ENCODE results near the gene CD48.
"Not testable (repeated sequence)": the region's sequence is repeated elsewhere in the genome, so short reads cannot be mapped to it uniquely, and the experiment has no call there.

CD48 gene

DNA sequence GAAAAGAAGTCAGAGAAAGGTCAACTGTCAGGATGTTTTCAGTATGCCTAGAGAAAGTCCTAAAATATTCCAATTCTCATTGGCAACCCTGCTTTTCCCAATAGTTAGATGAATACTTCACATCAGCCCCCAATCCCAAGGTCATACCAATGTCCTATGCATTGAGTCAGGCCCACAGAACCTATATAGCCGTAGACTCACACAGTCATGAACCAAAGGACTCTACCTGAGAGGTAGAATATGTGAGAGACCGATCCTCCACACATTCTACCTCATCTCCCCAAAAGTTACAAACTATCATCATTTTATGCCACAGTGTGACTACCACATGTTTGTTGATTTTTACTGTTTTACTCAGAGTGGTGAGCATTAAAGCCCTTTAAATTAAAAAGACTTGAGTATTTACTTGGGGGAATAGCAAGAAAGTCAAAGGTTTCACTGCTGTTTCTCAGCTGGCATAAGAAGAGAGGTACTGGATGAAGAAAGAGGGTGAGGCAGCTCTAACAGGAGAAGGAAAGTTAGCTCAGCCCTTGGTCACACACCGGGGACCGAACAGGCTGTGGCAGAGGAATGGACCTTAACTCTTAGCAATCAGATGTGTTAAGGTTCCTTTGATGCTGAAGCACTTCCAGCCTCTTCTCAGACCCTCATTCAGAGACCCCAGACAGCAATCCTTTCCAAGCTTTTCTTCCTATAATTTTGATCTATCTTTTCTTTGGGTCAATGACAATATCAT, 937 bp downstream of the CD48 start:
- no peak for DNase-seq

DNA sequence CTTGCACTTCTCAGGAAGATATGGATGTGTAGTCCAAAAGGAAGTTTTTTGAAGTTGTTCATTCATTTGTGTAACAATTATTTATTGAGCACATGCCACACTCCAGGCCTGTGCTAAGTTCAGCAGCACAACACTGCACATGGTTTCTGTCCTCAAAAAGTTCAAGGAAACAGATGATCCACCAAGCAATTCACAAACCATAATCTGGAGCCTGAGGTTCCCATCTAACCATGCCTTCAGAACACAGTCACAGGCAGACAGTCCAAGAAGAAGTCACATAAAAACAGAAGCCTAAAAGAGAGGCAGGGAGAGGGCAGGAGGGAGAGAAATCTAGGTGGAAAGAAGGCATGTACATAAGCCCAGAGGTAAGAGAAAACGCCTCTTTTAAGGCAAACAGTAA, 1.9 kb downstream of the CD48 start:
- no peak for DNase-seq

GRCh38 chr1:160708801-160709200, 2.8 kb downstream of the CD48 start:
- no peak for DNase-seq

- no peak for DNase-seq
Measured at GRCh38 chr1:160708118-160708517, 3.5 kb downstream of the CD48 start.

DNA sequence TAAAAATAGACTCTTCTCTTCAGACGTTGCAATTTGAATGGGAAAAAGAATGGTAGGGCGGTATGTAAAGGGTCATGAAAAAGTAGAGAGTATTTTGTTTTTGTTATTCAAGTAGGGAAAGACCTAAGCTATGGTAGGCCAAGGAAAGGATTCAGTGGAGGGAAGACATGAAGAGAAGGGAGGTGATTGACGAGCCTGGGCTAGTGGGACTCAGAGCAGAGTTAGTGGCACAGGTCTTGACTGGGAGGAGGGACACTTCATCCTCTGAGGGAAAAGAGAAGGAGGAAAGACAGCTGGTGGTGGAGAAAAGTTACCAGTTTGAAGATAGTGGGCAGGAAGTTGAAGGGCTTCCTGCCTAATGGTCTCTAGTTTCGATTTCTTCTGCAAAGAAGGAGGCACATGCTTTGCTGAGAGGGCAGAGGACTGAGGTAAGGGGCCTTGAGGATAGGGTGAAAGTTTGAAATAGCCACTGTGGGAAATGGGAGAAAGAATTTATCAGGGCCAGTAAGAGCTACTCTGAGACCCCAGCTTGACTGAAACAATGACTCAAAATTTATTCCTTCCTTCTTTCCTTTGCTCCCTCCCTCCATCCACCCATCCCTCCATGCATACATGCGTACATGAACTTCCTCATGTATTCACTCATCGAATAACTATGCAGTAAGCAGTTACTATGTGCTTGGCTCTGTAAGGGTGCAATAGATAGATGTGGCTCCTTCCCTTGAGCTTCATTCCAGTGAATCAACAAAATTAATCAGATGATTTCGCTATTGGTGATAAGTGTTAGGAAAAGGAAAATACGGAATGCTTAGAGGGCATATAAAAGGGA, 4.2 kb downstream of the CD48 start:
- DNase-seq = no peak

DNA sequence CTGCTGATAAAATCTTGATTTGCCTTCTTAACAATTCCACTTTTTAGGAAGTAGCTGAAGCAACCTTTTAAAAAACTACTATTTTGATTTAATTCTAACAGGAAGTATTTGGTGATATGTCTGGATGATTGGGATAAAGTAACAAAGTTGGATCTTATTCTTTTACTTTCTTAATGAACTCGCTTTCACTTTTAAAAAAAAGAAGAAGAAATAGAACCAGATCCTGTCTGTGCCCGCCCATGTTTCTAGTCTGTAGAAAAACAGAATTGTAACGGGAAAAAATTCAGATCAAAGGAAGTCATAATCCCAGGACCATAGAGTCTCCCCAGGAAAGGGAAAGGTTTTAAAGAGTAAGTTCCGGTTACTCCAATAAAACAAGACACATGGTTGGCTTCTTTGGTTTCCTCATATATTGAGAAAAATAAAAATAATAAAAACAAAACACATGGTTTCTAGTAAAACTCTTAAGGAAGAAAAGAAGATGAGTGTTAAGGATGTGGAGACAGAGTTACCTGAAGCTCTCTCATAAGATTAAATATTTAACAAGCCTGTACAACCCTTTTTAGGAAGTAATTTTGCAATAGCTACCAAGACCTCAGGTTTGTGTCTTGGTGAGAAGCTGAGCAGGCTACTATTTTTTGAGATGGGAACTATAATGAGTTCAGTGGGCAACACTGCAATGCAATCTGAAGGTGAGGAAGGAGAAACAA, 4.9 kb downstream of the CD48 start:
- no peak for DNase-seq

DNA sequence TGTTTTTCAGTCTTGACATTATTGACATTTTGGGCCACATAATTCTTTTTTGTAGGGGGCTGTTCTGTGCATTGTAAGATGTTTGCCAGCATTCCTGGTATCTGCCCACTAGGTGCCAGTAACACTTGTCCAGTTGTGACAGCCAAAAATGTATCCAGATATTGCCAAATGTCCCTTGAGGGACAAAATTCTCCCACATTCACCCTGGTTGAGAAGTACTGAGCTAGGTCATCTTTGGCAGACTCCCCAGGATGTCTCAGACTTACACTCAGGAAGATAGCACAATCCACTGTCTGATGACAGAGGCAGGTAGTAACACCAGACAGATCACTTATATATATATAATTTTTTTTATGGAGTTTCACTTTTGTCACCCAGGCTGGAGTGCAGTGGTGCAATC, 5.9 kb downstream of the CD48 start:
- no peak for DNase-seq

GRCh38 chr1:160705212-160705621, 6.4 kb downstream of the CD48 start:
- not testable (repeated sequence) for DNase-seq

- DNase-seq = no peak
Measured at GRCh38 chr1:160704250-160704649, 7.4 kb downstream of the CD48 start.

- DNase-seq = no peak
Measured at GRCh38 chr1:160702100-160702499, 9.5 kb downstream of the CD48 start.

- peak; percentile 39 for DNase-seq
Measured at GRCh38 chr1:160692390-160692789, 19.2 kb downstream of the CD48 start.

- DNase-seq = no peak
Measured at GRCh38 chr1:160685266-160685665, 26.4 kb downstream of the CD48 start.

GRCh38 chr1:160682983-160683865, 28.4 kb downstream of the CD48 start:
- DNase-seq = no peak

DNA sequence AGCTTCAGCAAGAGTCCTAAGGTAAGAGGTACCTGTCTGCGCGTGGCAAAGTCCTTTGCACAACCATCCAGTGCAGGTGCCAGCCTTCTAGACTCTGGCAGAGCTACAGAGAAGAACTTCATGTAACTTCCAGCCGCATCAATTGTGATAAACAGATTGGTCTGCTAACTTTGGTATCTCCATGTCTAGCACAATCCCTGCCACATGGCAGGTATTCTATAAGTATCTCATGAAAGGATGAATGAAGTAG, 29.8 kb downstream of the CD48 start:
- no peak for DNase-seq

GRCh38 chr1:160681066-160681890, 30.3 kb downstream of the CD48 start:
- DNase-seq = peak; percentile 58

DNA sequence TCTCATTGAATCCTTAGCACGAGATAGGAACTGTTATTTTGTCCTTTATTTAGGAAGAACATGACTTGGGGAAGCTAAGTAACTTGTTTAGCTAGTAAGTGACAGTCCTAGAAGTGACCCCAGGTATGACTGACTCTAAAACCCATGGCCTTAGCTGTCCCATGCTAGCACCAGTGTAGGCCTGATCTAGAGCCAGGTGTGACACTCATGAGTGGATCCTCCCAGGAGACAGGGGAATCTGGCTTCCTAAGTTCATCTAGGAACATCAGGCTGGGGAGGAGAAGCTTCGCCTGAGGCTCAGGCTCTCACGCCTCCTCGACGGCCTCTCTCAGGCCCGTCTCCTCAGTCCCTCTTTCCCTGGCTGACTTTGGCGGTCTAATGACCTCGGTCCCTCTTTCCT, 31.2 kb downstream of the CD48 start:
- DNase-seq = no peak

DNA sequence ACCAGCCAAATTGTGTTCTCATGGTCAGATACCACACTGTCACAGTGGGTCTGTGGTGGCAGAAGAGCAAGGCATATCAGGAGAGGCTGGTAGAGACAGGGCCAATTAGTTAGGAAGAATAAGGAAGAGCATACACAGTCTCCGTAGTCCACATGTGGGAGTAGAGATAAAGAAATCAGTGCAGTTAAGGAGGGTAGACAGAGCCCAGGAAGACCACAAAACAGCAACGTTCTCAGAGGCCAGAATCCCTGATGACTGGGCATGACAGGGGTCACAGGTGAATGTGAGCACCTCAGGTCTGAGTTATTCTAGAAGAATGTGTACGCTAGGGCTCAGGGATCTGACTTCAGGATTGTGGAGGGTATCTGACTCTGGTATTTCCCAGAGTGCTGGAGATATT, 31.7 kb downstream of the CD48 start:
- no peak for DNase-seq

GRCh38 chr1:160676869-160677597, 34.6 kb downstream of the CD48 start:
- DNase-seq = no peak

DNA sequence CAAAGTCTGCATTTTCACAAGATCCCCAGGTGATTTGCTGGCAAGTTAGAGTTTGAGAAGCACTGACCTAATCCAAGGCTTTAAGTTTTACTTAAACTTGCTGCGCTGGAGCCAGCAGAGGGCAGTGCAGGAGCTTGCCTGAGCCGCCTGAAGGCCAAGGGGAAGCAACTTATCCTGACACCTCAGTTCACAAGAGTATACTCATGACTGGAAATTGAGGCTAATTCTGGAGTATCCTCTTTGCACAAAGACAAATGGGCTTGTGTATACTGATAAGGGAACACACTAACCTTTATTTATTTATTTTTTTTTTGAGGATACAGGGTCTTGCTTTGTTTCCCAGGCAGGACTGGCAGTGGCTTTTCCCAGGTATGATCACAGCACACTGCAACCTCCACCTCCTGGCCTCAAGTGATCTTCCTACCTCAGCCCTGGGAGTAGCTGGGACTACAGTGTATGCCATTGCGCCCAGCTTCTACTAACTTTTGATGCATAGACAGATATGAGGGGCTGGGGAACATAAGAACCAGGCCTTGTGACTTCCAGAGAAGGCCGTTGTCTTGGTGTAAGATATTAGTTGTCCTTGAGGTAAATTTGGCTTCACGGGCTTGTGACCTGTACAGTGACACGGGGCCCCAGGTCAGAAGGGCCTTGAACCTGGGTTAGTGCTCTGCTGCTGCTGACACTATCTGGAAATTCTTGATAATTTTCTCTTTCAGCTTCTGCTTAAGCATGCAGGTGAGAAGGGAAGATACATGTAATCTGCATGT, 35.8 kb downstream of the CD48 start:
- DNase-seq = peak; percentile 89

DNA sequence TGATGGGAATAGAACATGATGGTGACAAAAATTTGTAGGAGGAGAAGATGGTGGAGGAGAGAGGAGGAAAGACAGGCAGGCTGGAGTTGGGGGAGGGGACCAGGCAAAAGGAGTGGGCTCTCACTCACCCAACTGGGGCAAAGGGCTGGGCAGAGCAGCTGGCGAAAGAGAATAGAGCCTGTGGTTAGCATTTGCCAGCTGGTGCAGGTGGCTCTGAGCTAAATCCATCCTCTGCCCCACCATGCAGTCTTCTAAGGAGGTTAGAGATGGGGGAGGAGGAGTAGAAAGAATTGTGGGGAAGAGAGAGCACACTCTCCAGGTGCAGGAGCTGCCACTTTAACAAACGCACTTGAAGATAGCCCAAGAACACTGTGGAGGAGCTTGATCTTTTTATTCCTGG, 37.2 kb downstream of the CD48 start:
- DNase-seq = peak; percentile 94
